NCI-H1105 (cell line): ENCODE measurements around the gene ACSF3.

Source experiments
- DNase-seq: peaks from one replicate; lab custom pipeline; 2025; lab: John Stamatoyannopoulos, UW

Gene ACSF3

DNA sequence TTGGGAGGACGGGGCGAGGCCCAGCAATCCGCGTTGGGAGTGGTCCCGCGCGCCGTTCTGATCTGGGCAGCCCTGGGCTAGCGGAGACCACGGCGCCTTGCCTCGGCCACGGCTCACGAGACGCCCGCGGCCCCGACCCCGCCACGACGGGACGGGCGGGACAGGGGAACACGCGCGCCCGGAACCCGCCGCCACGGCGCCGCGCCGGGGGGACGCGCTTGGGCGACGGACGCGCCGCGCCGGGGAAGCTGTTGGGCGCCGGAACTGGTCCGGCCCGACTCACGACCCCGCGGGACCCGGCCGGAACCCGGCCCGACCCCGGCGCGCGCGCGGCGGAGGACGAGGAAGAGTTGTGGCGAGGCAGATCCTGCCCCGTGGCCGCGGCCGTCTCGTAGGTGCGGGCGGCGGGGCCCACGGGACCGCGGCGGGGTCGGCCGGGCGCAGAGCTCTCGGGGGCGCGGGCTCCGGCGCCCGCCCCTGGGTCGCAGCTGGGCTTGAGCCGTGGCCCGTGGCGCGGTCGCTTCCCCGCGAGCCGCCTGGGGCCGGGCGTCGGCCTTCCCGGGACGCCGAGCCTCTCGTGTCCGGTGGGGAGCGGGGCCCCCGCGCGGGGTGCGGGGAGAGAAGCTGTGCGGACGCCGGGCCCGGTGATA is at the start of gene ACSF3:
Gene ACSF3, plus strand, starts transcription at position 251 of the 650 bp plus-strand sequence. CDS start 6,830 bp downstream, outside the sequence.
- no peak for DNase-seq

DNA sequence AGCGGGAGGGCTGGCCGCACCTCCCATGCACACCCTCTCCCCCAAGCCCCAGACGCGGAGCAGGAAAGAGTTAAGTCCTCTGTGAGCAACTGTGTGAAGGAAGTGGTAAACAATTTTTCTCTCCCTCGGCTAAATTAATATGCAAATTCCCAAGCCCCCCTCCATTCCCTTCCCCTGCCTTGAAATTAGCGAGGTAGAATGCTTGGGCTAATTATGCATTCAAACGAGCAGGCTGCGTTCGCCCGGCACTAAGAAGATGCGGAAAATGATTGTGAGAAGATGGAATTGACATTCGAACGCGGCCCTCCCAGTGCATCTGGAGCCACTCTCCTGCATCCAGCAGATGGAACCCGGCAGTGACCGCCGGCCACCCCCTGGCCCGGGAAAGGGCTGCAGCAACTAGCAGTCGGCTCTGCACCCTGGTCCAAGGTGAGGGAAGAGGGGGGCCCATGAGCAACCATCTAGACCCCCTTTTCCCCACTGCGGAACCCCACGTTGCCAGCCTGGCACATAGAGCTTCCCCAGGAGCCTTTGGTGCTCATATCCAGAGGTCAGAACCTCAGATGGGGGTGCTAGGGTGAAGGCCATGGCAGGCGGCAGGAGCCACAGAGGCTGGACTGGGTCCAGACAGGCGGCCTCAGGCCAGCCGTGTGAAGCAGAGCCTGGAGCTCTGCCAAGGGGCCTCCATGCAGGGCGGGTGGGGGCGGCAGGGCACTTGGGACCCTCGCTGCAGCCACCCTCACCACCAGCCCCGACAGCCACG is 49.1 kb upstream of the ACSF3 start:
- no peak for DNase-seq

DNA sequence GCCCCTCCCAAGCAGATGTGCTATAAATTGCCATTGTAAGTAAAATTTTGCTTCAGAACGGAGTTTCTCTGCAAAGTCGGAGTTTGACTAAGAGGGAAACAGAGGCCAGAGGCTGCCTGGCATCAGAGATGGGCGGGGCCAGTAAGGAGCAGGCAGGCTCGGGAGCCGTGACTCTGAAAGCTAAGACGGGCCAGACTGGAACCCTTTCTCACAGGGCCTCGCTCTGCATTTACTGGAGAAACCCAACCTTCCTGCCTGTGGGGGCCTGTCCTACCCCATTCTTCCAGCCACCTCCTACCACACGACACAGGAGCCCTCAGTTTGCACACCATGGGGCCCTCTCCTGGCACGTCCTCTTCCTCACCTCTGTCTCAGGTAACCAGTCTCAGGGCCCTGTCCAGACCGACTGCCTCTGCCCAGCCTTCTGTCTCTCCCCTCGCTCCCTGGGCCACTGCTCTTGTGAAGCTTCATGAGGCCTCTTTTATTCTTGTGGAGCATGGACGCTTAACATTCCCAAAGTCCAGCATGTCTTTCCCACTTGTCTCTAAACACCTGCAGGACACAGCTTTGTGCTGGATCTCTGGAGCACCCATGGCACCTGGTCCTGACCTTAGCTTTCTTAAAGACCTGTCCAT is 48.4 kb upstream of the ACSF3 start:
- DNase-seq = no peak

DNA sequence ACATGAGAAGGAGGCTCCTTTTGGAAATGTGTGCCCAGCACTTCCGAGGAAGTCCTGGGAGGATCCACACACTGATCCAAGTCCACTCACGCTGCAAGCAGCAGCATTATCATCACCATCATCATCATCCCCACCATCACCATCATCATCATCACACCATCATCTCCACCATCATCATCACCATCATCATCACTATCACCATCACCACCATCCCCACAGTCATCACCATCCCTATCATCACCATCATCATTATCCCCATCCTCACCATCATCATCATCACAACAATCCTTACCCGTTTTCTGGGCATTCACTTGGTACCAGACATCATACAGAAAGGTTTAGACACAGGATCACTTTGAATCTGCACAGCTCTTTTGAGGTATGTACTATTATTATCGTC is 47.8 kb upstream of the ACSF3 start:
- no peak for DNase-seq

DNA sequence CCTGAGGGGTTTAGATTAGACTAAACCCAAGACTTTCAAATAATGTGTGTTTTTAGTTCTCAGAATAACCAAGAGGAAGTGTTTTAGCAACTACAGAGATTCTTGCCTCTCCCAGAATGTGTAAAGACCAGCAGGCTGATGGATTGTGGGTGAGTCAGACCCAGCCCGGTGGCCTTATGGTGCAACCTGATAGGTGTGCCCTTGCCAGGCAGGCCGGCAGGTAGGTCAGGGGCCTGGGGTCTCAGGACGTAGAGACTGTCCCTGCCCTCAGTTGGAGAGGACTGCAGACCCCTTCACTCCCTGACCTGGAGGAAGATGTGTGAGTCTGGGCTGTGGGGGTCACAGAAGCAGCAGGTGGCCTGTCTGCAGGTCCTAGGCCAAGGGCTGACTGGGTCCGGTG is 47.2 kb upstream of the ACSF3 start:
- no peak for DNase-seq

DNA sequence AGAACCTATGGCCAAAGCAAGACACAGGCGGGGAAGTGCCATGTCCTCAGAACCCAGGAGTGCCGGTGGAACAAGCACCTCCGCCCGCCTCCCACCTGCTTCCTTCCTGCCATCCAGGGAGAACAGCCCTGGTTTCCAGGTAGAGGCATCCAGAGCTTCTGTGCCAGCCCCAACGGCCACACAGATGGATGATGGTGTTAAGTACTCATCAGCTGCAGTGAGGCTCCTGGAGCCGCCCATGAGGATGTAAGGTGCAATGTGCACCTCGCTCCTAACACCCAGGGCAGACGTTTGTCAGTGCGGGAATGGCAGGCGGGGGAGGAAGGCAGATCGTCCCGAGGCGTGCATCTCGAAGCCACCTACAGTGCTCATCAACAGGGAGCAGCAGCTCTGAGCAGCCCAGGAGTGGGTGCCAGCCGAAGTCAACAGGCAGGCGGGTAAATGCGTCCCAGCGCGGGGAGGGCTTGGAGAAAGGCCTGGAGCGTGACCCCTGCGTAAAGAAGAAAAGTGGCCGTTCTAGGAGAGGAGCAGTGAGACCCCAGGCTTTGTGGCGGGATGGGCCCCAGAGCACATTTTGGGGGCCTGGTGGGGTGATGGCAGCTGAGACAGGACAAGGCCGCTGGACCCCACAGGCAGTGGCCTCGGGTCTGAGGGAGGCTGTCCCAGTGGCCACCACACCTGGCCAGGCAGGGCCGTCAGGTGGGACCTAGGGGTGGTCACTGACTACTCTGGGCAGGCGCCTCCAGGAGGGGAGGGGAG is 46.1 kb upstream of the ACSF3 start:
- no peak for DNase-seq

DNA sequence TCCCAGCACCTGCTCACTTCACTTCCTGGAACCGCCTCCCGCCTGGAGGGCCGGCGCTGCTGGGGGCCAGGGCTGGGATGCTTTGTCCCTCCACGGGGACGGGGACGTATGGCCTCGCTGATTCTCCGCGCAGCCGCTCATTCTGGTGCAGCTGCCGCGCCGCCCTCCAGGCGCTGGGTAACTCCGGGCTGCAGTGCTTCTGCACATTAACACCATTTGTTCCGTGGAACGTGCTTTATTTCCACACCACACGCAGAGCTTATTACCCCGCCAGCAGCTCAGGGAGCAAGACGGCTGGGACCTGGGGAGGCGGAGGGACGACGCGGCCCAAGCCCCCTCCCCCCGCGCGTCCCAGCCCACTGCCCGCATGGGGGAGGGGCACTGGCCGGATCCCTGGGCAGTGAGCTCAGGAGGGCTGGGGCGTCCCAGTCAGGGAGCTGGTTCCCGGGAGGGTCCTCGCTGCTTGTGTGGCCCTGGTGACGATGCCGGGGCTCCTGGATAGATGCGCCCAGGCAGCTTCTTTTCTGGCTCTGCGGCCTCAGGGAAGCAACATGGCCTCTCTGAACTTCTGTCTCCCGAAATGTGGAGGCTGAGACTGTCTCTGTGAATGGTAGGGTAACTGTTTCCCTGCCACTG is 45.4 kb upstream of the ACSF3 start:
- DNase-seq = no peak

DNA sequence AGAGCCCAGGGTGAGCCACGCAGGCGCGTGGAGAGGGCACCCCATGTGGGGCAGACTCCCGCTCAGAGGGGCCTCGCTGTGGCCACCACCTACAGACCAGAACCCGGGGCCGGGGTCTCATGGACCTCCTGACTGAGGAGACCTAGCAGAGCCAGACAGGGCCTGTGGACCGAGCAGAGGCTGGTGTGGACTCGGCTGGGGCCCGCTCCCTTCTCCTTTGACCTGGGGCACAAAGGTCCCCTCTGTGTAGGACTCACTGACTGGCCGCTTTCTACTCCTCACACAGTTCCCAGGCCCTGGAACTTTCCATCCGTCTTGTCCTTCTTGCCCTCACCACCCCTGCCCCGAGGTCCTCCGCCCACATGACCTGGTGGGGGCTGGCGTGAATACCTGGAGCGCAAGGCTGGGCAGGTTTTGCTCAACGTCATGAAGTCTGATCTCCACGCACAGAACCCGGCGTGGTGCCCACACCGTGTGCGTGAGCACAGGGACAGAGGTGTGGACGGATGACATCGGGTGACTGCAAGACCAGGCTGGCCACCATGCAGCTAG is 44.7 kb upstream of the ACSF3 start:
- no peak for DNase-seq

DNA sequence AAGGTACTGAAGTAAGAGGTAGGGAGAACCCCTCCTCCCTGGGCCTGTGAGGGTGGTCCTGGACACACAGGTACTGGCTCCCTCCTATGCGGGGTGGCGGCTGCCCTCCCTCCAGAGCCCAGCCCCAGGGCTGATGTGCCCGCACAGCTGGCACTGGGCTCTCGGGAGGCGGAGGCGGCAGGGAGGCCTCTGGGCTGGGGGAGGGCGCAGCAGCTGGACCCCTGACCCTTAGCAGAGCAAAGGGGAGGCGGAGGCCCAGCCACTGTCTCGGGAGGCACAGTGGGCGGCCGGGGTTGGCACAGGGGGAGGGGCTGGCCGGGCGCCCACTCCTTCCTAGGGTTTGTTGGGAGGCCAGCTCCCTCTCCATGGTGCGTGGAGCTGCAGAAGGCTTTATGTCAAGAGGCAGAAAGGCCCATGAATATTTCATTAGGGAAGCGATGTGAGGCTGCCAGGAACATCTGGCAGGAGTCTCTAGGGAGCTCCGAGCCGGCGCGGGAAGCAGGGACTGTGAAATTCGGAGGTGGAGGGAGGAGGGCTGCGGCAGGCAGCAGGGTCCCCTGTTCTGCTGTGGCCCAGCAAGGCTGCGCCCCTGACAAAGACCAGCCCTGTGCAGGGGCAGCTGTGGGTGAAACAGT is 44.1 kb upstream of the ACSF3 start:
- DNase-seq = no peak

DNA sequence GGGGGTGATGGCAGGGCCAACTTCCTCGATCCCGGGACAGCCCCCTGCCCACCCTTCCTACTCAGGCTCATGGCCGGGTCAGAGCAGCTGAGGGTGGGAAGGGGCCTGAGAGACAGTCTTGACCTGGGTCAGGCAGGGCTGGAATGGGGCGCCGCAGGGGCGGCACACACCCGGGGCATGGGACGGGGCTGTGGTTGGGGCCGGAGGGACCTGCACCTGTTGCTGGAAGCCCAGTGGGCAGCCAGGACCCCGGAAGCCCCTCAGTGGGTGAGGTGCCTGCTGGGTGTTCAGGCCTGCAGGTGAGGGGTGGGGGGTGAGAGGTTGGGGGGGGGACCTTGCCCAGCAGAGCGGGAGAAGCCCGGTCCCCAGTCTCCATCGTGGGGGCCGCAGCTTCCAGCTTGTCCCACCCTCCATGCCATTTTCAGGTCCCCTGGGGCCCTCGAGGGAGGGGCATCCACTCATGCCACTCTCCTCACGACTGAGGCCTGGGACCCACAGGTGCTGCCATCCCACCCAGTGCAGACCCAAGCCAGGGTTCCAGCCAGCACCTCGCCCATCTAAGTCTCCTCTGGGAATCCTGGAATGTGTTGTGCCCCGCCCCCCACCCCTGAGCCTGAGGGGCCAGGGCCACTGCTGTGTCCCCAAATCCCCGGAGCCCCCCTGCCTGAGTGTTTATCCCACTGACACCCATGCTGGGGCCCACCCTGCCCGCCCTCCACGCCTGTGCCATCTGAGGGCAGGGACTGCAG is 43.4 kb upstream of the ACSF3 start:
- no peak for DNase-seq

DNA sequence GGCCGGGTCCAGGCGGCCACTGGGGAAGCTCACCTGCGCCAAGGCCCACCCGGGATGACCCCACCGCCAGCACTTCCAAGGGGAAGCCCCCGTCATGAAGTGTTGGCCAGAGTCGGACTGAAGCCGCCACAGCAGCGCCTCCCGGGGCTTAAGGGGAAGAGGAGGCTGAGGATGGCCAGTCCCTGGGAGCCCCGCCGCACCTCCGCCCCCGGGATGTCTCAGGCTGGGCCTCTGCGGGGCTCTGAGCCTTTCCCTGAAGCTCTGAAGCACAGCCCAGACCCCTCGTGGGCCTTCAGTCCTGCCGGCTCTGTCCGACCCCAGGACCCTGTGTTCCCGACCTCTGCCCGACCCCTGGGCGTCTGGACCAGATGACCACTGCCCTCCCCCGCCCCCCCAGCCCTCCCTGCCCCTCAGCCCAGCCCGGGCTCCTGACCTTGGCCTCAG is 42.8 kb upstream of the ACSF3 start:
- no peak for DNase-seq

DNA sequence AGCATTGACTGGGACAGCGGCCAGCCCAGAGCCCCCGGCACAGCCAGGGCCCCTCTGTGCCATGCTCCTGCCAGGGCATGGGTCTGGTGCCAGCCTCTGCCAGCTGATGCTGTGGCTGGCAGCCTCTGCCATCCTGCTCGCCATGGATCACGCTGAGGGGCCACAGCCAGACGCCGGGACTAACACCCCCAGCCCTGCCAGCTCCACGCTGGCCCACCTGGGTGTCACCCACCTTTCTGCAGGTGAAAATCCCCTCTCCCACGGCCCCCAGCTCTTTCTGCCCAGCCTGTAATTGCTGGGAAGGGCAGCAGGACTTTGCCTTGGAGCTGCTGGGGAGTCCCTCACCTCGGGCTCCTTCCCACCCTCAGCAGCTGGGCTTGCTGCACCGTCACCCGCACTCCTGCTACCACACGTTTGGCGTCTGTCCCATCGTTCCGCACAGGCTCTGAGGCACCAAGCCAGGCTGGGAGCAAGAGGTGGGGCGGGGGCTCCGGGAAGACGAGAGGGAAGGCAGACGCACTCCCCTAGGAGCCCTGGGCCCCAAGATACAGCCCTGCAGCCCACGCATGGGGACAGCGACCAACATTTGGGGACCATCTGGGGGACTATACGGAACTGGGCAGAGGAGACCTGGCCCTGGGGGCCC is 42.0 kb upstream of the ACSF3 start:
- DNase-seq = no peak

DNA sequence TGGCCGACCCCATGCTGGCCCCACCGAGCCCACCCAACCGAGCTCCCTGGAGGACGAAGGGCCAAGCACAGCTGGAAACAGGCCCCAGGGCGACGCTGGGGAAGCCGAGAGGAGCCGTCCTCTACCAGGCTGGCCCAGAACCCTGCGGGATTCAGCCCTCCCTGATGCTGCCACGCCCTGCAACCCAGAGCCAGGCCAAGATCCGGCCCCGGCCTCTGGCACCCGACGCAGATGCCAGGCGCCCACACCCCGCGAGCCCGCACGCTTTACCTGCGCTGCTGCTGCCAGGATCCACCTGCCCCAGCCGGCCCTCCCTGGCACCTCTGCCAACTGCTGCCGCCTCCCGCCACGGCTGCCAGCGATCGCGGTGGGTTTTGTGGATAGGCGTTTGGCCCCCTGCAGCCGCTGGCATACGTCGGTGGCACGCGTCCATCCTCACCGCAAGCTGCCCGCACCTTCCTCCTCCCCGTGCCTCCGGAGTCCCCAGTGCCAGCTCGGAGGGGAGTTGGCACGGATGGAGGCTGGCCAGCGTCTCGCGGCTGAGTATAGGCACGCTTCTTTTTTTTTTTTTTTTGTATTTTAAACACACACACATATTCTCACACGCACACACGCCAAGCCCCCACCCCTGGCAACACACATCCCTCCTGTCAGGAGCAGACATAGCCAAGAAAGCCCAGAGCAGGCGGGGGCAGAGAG is 41.3 kb upstream of the ACSF3 start:
- no peak for DNase-seq

DNA sequence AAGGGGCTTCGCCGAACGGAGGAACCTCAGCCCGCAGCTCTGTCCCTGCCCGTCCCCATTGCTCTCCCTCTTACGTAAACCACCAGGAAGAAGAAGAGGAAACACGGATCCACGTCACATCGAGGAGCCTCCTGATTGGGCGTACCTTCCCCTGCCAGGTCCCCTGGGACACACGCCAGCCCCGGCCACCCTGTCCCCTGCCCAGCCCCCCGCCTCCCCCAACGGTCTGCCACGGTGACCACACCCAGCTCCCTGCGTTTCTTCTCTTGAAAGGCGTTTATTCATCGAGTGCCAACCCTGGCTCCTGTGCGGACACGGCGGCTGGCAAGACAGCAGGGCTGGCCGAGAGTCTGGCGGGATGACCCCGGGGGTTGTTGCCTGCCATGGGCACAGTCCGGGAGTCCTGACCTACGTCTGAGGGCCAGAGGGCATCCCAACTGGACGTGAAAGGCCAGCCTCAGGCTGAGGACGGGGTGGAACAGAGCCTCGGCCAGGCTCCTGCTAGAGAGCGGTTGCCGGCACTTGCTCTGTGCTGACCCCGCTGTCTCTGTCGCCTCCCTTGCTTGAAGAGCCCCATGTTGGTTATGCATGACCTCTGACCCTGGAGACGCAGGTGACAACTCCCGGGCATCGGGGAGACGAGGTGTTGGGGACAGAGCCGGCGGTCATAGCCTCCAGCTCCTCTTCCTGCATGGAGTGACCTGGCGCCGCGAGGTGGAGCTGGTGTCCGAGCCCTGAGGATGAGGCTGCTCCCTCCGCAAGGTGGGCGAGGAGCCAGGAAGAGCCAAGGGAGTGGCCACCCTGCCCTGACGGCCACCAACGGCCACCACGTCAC is 40.5 kb upstream of the ACSF3 start:
- DNase-seq = peak; percentile 70

DNA sequence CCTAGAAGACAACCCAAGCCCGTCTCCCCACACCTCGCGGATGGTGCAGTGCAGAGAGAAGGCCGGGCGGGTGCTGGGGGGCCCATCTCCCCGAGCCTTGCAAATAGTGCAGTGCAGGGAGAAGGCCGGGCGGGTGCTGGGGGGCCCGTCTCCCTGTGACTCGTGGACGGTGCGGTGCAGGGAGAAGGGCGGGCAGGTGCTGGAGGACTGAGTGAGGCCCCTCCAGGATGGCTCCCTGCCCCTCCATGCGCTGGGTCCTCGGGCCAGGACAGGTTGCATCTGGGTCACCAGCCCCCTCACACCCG is 40.0 kb upstream of the ACSF3 start:
- no peak for DNase-seq

DNA sequence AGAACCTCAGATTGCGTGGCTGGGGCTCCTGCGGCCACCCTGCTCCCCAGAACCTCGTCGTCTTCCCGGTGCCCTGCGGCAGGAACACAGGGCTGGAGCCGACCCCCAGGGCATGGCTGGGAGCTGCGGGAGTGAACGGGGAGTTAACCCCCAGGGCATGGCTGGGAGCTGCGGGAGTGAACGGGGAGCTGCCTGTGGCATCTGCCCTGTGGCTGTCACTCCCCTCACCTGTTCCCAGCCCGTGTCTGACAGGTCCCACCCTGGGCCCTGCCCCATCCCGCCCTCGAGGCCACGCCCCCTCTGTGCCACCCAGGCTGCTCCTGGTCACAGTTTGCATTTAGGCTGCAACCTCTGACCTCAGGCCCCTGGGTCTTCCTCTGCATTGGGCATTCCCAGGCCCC is 39.4 kb upstream of the ACSF3 start:
- no peak for DNase-seq

DNA sequence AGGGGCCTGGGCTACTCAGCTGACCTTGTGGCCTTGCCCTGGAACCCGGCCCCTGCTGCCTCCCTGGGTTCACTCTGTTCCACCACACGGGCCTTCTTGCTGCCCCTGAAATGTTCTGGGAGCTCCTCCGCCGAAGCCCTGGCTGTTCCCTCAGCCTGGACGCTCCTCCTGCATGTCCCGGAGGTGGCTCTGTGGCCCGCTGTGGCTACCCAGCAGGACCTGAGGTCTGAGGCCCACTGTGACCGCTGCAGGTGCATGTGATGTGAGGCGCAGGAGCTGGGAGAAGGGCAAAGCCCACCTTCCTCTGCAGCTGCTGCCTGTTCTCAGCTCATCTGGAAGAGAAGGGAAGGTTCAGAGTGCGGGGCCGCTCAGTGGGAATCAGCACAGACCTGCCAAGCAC is 38.9 kb upstream of the ACSF3 start:
- no peak for DNase-seq

DNA sequence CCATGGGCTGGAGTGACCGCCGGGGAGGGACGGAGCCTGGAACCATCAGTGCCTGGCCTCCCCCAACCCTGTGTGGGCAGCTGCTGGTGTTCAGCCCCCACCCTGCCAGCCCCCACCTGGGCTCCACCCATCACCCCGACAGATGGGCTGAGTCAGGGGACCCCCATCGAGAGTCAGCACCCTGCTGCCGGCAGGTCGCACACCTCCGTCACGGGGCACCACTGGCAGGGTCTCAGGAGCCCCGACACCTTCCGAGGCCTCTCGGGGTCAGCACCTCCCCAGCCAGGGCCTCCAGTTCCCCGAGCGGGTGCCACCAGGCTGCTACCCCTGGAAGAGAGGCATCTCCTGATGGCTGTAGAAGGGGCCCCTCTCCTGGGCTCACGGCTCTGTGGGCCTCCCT is 38.3 kb upstream of the ACSF3 start:
- no peak for DNase-seq
